ENCODE results near the gene APOC4. TPM values are rescaled to one million over a fixed set of nuclear protein-coding genes. Genes with fewer than 3 reads are reported as not detected.

Gene APOC4
- polyA plus RNA-seq, 1 donor (not counting 4 experiments of a cell fraction or from before 2014, with no cell fraction given) = not detected

- H3K36me3 ChIP-seq (ENCODE audit: control insufficient read depth in 2 of 2, extremely low read depth in 1 of 2, insufficient read depth in 2 of 2, low read length in 2 of 2) = peaks cover 21 to 26% of the 10 kb centered on the region in 2 experiments
- H3K4me3 ChIP-seq (ENCODE audit: control insufficient read depth in 2 of 3, extremely low read depth in 1 of 3, insufficient read depth in 2 of 3, low read depth in 1 of 3, low read length in 3 of 3) = no peak overlapping the region
- DNase-seq (ENCODE audit: low read depth, low spot score) = no peak
- FAIRE-seq = no peak
- no peaks in the 10 kb centered on the region for H3K9me1 ChIP-seq (ENCODE audit: control insufficient read depth, extremely low read depth, insufficient read depth, low read length)
- no peaks in the 10 kb centered on the region for H3K27me3 ChIP-seq (ENCODE audit: control insufficient read depth, extremely low read depth, insufficient read depth, low read length)
- H3K79me2 ChIP-seq (ENCODE audit: control insufficient read depth, insufficient read depth, low read length) = no peaks in the 10 kb centered on the region
- H2AFZ ChIP-seq (ENCODE audit: control insufficient read depth, low read length) = no peak overlapping the region
- dilution Hi-C loops (cut with MboI; ENCODE audit: extremely low pct_ligation_motif_present, low sequenced_read_pairs) = no loop called here
- H3K4me2 ChIP-seq (ENCODE audit: control insufficient read depth, extremely low read depth, insufficient read depth, low read depth, low read length) = no peak overlapping the region
- H3K27ac ChIP-seq (ENCODE audit: control insufficient read depth, insufficient read depth, low read length) = no peak overlapping the region
- no peak for TF ChIP-seq EZH2 (IDR thresholded peaks at IDR 0.05; ENCODE audit: low read length)
- TF ChIP-seq, protein P1, sequence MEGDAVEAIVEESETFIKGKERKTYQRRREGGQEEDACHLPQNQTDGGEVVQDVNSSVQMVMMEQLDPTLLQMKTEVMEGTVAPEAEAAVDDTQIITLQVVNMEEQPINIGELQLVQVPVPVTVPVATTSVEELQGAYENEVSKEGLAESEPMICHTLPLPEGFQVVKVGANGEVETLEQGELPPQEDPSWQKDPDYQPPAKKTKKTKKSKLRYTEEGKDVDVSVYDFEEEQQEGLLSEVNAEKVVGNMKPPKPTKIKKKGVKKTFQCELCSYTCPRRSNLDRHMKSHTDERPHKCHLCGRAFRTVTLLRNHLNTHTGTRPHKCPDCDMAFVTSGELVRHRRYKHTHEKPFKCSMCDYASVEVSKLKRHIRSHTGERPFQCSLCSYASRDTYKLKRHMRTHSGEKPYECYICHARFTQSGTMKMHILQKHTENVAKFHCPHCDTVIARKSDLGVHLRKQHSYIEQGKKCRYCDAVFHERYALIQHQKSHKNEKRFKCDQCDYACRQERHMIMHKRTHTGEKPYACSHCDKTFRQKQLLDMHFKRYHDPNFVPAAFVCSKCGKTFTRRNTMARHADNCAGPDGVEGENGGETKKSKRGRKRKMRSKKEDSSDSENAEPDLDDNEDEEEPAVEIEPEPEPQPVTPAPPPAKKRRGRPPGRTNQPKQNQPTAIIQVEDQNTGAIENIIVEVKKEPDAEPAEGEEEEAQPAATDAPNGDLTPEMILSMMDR (optimal IDR thresholded peaks at IDR 0.05 in 1 of 3, IDR thresholded peaks at IDR 0.05 in 1 of 3, conservative IDR thresholded peaks at IDR 0.05 in 1 of 3; ENCODE audit: extremely low read depth in 1 of 3, insufficient read depth in 2 of 3, low read length in 3 of 3) = no peak
- H3K4me1 ChIP-seq (ENCODE audit: control insufficient read depth, extremely low read depth, insufficient read depth, low read length) = no peaks in the 10 kb centered on the region
- no peaks in the 10 kb centered on the region for H3K9me3 ChIP-seq (ENCODE audit: control insufficient read depth, low read depth, low read length)
- H4K20me1 ChIP-seq (ENCODE audit: control insufficient read depth, extremely low read depth, insufficient read depth, low read length) = no peaks in the 10 kb centered on the region
- no peak overlapping the region for H3K9ac ChIP-seq (ENCODE audit: control insufficient read depth, extremely low read depth, insufficient read depth, low read length)
These were observed 48.9 kb downstream of the APOC4 start for GRCh38 chr19:44990966-44991365.

- Histone ChIP-seq H3K36me3 (ENCODE audit: control insufficient read depth in 2 of 2, extremely low read depth in 1 of 2, insufficient read depth in 2 of 2, low read length in 2 of 2) (peaks cover 16 to 26% of the 10 kb centered on the region in 2 experiments), H3K4me3 (ENCODE audit: control insufficient read depth in 2 of 3, extremely low read depth in 1 of 3, insufficient read depth in 2 of 3, low read depth in 1 of 3, low read length in 3 of 3) (no peak overlapping the region)
- dilution Hi-C loops (cut with MboI; ENCODE audit: extremely low pct_ligation_motif_present, low sequenced_read_pairs) = no loop called here
These were observed 50.5 kb downstream of the APOC4 start for GRCh38 chr19:44992336-44993163.

More at GRCh38 chr19:44992336-44993163, 50.5 kb downstream of the APOC4 start:
- Histone ChIP-seq H3K27ac (ENCODE audit: control insufficient read depth, insufficient read depth, low read length) (no peak overlapping the region), H3K4me1 (ENCODE audit: control insufficient read depth, extremely low read depth, insufficient read depth, low read length) (no peaks in the 10 kb centered on the region), H2AFZ (ENCODE audit: control insufficient read depth, low read length) (no peak overlapping the region), H3K27me3 (ENCODE audit: control insufficient read depth, extremely low read depth, insufficient read depth, low read length) (no peaks in the 10 kb centered on the region), H3K79me2 (ENCODE audit: control insufficient read depth, insufficient read depth, low read length) (no peaks in the 10 kb centered on the region), H3K4me2 (ENCODE audit: control insufficient read depth, extremely low read depth, insufficient read depth, low read depth, low read length) (no peak overlapping the region), H3K9me1 (ENCODE audit: control insufficient read depth, extremely low read depth, insufficient read depth, low read length) (no peaks in the 10 kb centered on the region), H3K9ac (ENCODE audit: control insufficient read depth, extremely low read depth, insufficient read depth, low read length) (no peak overlapping the region), H3K9me3 (ENCODE audit: control insufficient read depth, low read depth, low read length) (no peaks in the 10 kb centered on the region), H4K20me1 (ENCODE audit: control insufficient read depth, extremely low read depth, insufficient read depth, low read length) (no peaks in the 10 kb centered on the region)
- FAIRE-seq (no peak), DNase-seq (ENCODE audit: low read depth, low spot score) (no peak)
- TF ChIP-seq, protein P1 (optimal IDR thresholded peaks at IDR 0.05 in 1 of 3, IDR thresholded peaks at IDR 0.05 in 1 of 3, conservative IDR thresholded peaks at IDR 0.05 in 1 of 3; ENCODE audit: extremely low read depth in 1 of 3, insufficient read depth in 2 of 3, low read length in 3 of 3) = no peak

All from keratinocyte (primary cell).